ENCODE data around the gene ANTKMT.

ANTKMT gene

DNA sequence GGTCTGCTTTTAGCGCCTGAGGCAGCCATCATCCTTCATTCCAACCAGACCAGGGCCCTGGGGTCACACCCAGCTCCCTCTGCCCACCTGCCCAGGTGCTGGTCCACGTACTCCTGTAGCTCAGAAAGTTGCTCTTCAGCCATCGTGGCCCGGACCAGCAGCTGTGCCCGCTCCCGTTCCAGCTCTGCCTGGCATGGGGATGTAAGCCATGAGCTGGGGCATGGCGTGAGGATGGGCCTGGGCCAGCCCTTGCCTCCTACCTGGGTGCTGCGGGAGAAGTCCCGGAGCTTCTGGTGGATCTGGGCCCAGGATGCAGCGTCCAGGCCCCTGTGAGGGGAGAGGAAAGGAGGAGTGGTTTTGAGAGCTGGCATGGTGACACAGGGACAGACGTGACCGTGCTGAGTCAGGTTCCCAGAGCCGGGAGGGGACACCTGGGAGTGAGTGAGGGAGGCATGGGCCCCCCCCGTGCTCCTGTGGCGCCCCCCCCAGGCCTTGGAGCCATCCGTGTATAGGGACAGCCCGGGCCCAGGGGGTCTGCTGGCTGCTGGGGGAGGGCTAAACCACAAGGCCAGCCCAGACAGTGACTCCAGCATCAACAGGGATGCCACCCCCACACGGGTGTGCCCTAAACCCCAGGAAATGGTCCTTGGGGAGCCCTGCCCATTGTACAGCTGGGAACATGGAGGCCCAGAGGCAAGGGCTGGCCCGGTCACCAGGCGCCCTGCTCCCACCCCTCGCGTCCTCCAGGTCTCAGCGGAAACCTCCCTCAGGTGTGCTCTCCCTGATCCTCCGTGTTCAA, 2.1 kb downstream of the ANTKMT start:
- TF ChIP-seq, protein P1, sequence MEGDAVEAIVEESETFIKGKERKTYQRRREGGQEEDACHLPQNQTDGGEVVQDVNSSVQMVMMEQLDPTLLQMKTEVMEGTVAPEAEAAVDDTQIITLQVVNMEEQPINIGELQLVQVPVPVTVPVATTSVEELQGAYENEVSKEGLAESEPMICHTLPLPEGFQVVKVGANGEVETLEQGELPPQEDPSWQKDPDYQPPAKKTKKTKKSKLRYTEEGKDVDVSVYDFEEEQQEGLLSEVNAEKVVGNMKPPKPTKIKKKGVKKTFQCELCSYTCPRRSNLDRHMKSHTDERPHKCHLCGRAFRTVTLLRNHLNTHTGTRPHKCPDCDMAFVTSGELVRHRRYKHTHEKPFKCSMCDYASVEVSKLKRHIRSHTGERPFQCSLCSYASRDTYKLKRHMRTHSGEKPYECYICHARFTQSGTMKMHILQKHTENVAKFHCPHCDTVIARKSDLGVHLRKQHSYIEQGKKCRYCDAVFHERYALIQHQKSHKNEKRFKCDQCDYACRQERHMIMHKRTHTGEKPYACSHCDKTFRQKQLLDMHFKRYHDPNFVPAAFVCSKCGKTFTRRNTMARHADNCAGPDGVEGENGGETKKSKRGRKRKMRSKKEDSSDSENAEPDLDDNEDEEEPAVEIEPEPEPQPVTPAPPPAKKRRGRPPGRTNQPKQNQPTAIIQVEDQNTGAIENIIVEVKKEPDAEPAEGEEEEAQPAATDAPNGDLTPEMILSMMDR (IDR thresholded peaks at IDR 0.05; ENCODE audit: insufficient read depth, low read depth, low read length, missing control alignments), result no peak
- DNase-seq (ENCODE audit: low read depth), result no peak
- H3K4me3 ChIP-seq (ENCODE audit: low read depth, low read length), result no peak overlapping the region

DNA sequence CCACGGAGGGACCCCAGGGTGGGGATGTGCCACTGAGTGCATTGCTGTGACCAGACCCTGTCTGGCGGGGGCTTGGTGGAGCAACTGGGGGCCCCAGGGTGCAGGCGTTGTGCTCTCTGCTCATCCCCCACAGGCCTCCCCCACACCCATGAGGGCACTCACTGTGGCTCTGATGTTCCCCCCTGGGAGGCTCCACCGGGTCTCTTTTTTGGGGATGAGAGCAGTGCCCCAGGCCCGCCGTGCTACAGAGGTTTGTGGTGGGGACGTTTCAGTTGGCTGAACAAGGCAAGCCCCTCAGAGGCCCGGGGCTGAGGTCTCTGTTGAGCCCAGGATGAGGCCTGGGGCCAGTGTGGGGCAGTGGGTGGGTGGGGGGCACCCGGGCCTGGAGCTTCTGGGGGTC, 2.7 kb downstream of the ANTKMT start:
- DNase-seq (ENCODE audit: low read depth), result no peak
- TF ChIP-seq, protein P1 (IDR thresholded peaks at IDR 0.05; ENCODE audit: insufficient read depth, low read depth, low read length, missing control alignments), result no peak
- no peak overlapping the region for H3K4me3 ChIP-seq (ENCODE audit: low read depth, low read length)

DNA sequence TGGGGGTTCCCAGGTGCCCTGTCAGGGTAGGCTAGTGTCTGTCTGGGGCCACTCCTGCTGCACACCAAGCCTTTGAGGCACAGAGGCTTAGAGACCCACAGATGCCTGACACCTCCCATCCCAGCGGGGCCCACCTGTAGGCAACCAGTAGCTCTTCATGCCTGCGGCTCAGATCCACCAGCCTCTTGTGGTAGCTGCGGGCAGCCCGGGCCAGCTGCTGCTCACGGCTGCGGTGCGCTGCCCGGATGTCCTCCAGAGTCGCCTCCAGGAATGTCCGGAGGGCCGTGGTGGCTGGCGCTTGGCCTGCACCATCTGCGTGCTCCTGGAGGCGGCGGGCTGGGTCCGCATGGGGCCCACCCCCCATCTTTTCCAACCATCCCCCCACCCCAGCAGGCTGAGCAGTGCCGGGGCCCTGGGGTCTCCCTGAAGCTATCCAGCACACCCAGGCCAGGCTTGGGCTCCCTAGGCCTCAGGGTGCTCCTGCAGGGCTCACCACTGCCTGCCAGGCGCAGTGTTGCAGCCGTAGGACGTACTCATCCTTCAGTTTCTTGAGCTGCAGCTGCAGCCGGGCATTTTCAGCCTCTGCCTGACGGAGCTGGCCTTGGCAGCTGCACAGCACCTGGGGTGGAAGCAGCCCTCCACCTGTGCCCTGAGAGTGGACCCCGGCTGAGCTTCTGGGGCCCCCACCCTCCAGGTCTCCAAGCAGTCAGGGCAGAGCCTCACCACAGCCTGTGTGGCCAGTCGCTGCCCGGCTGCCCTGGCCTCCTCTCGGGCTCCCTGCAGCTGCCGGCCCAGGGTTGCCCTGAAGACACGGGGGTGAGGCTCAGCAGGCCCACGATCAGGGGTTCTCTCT, 3.5 kb downstream of the ANTKMT start:
- no peak for DNase-seq (ENCODE audit: low read depth)
- TF ChIP-seq, protein P1 (IDR thresholded peaks at IDR 0.05; ENCODE audit: insufficient read depth, low read depth, low read length, missing control alignments), result no peak
- H3K4me3 ChIP-seq (ENCODE audit: low read depth, low read length), result no peak overlapping the region

DNA sequence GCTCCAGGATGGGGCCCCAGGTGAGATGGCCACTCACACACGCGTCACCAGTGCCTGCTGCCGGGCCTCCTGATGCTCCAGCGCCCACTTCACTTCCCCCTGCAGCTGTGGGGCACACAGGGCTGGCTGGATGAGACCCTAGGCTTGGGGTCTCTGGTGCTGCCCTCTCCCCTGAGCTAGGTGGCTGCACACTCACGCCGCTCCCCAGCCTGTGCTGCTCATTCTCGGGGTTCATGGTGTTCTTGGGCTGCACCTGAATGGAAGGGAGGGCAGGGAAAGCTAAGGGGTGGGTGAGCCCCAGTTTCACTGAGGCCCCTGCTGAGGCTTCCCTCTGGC, 4.1 kb downstream of the ANTKMT start:
- no peak for DNase-seq (ENCODE audit: low read depth)
- TF ChIP-seq, protein P1 (IDR thresholded peaks at IDR 0.05; ENCODE audit: insufficient read depth, low read depth, low read length, missing control alignments), result no peak
- no peak overlapping the region for H3K4me3 ChIP-seq (ENCODE audit: low read depth, low read length)

DNA sequence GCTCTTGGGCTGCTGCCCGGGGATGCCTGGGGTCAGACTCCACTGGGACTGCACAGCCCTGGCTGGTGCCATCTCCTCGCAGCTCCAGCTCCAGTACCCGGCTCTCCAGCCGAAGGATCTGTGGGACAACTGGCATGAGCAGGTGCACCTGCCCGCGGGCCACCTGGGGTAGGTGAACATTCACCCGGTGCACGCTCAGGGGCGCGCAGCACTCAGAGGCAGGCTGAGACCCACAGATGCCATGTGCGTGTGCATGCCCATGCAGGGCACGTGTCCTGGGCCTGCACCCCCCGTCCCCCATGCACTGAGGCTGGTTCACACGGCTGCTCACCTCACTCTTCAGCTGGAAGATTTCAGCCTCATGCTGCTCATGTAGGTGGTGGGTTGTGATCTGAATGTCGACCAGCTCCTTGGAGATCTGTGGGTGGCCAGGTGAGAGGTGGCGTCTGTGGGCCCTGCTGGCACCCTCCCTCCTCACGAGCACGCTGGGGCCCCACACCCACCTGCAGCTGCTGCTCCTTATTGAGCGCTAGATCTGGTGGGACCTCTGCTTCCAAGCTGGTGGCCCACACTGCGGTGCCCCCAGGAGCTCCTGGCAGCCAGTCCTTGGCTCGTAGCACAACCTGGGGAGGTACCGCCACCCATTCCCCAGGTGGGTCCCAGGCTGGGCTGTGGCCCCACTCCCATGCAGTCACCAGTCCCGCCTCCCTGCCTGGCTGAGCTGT, 4.7 kb downstream of the ANTKMT start:
- TF ChIP-seq, protein P1 (IDR thresholded peaks at IDR 0.05; ENCODE audit: insufficient read depth, low read depth, low read length, missing control alignments), result no peak
- H3K4me3 ChIP-seq (ENCODE audit: low read depth, low read length), result no peak overlapping the region
- DNase-seq (ENCODE audit: low read depth), result no peak

DNA sequence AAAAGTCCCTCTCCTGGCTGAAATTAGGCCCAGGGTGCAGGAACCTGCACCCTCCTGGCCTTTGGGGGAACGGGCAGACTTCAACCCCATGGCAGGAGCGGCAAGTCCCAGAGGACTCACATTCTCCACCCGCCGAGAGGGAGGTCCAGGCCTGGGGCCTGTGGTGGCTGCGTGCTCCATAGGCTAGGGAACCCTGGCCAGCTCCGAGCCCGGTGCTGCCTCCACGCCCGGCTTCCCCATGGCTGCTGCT, 5.2 kb downstream of the ANTKMT start:
- peak overlapping the region; percentile 50; the same call in 1 of the 2 replicates for H3K4me3 ChIP-seq (ENCODE audit: low read depth, low read length)
- TF ChIP-seq, protein P1 (IDR thresholded peaks at IDR 0.05; ENCODE audit: insufficient read depth, low read depth, low read length, missing control alignments), result no peak
- DNase-seq (ENCODE audit: low read depth), result no peak
